GM23338 (cell line): ENCODE measurements around the gene STX4.

Experiments
- CTCF ChIP-seq, 2 experiments: fragments of 200-600 bp in 1 of 2; sonication (generic) in 1 of 2; conservative IDR thresholded peaks; 2 replicates each; pipeline versions ENCODE4 v1.5.1 to v1.6.1; 2016 to 2017; ENCODE audit warnings: antibody characterized with exemption in 2 of 2, low read depth in 2 of 2, mild to moderate bottlenecking in 2 of 2, moderate library complexity in 1 of 2
- EZH2 ChIP-seq: fragments of 200-600 bp; sonication (generic); IDR thresholded peaks from one replicate; pipeline ENCODE4 v1.8.0; 2017; ENCODE audit warnings: antibody characterized with exemption, mild to moderate bottlenecking, low read depth; ENCODE audit not compliant: unreplicated experiment
- EZH2phosphoT487 ChIP-seq: fragments of 200-600 bp; sonication (generic); IDR thresholded peaks from one replicate; pipeline ENCODE4 v1.8.1; 2018; ENCODE audit warnings: antibody characterized with exemption; ENCODE audit not compliant: unreplicated experiment
- JUNB ChIP-seq: IDR thresholded peaks from one replicate; pipeline ENCODE4 v1.6.1; 2016; ENCODE audit warnings: antibody characterized with exemption; ENCODE audit not compliant: unreplicated experiment
- POLR2AphosphoS5 ChIP-seq: IDR thresholded peaks from 2 replicates; pipeline ENCODE4 v1.6.1; 2016; ENCODE audit warnings: antibody characterized with exemption, low read depth
- ZNF114 ChIP-seq: fragments of 250-450 bp; sonication (Bioruptor Pico); IDR thresholded peaks from 2 replicates; pipeline ENCODE4 v1.5.0; 2020; ENCODE audit warnings: mild to moderate bottlenecking, moderate library complexity

GRCh38 chr16:31085873-31086628 lies 52.7 kb downstream of the STX4 start:
- no peak for TF ChIP-seq CTCF (conservative IDR thresholded peaks at IDR 0.05; ENCODE audit: low read depth in 2 of 2)
- no peak for TF ChIP-seq POLR2AphosphoS5
- TF ChIP-seq EZH2: no peak
- TF ChIP-seq JUNB: no peak
- TF ChIP-seq EZH2phosphoT487: no peak
- no peak for TF ChIP-seq ZNF114 (CRISPR knock-in tag)
